Gastrocnemius medialis (tissue), 4 donors: ENCODE data around the gene SI. TPM values are rescaled to one million over a fixed set of nuclear protein-coding genes. Genes with fewer than 3 reads are reported as not detected.

Experiments used
- ATAC-seq, 2 donors: fragments of 150-250 bp; one replicate each; pipeline ENCODE4 v1.9.1; 2016
- DNase-seq, 2 donors: peaks; one replicate each; pipeline ENCODE4 v3.0.0-alpha.2; 2019
- H3K27ac ChIP-seq, 4 donors: fragments of 200-600 bp; sonication (generic); 1 replicate in 1 of 4; 2 replicates in 3 of 4; pipeline ENCODE4 v1.5.1; 2016 to 2018; ENCODE audit warnings: mild to moderate bottlenecking in 2 of 4, moderate library complexity in 1 of 4
- H3K27me3 ChIP-seq, 3 donors: fragments of 200-600 bp; sonication (generic) in 2 of 3; 1 replicate in 1 of 3; 2 replicates in 2 of 3; pipeline versions ENCODE4 v1.5.1 to v1.6.0; 2016 to 2019; ENCODE audit warnings: mild to moderate bottlenecking in 1 of 3, moderate library complexity in 1 of 3
- H3K36me3 ChIP-seq, 2 donors: fragments of 200-600 bp; sonication (generic) in 1 of 2; one replicate each; pipeline ENCODE4 v1.5.1; 2017 to 2018
- H3K4me1 ChIP-seq, 2 donors: fragments of 200-600 bp; sonication (generic) in 1 of 2; one replicate each; pipeline ENCODE4 v1.5.1; 2016 to 2017; ENCODE audit warnings: mild to moderate bottlenecking in 2 of 2
- H3K4me3 ChIP-seq, 4 donors: fragments of 200-600 bp; sonication (generic) in 3 of 4; 1 replicate in 1 of 4; 2 replicates in 3 of 4; pipeline ENCODE4 v1.5.1; 2016 to 2019; ENCODE audit warnings: mild to moderate bottlenecking in 2 of 4
- H3K9me3 ChIP-seq, 3 donors: fragments of 200-600 bp; sonication (generic) in 2 of 3; 1 replicate in 1 of 3; 2 replicates in 2 of 3; pipeline ENCODE4 v1.5.1; 2016 to 2019
- CTCF ChIP-seq, 5 experiments: fragments of 450-650 bp in 3 of 5; fragments of 200-600 bp in 2 of 5; sonication (generic) in 2 of 5; IDR thresholded peaks in 4 of 5; conservative IDR thresholded peaks in 1 of 5; 1 replicate in 4 of 5; 2 replicates in 1 of 5; pipeline ENCODE4 v1.5.1; 2016 to 2019; ENCODE audit warnings: antibody characterized with exemption in 5 of 5, mild to moderate bottlenecking in 3 of 5, moderate library complexity in 3 of 5
- POLR2A ChIP-seq, 2 donors: fragments of 450-650 bp; IDR thresholded peaks; one replicate each; pipeline ENCODE4 v1.6.1; 2017; ENCODE audit warnings: antibody characterized with exemption in 2 of 2, mild to moderate bottlenecking in 2 of 2, moderate library complexity in 2 of 2
- in situ Hi-C, 4 donors: fragments of 200-750 bp; cut with MboI; loops; one replicate each; pipeline versions ENCODE4 v1.15.0 to v1.8.0; 2017; ENCODE audit warnings: low sequenced_read_pairs in 4 of 4
- intact Hi-C: fragments of 100-400 bp; cut with DNase I; formaldehyde crosslinking; loops from one replicate; pipeline ENCODE4 v1.15.1; 2023; ENCODE audit warnings: low total_unique reads
- total RNA-seq, 4 donors: library from RNA; depleted of rRNA; stranded (reverse); fragments of >200 nt; gene quantifications; one replicate each; pipeline versions ENCODE4 v1.1.0 to v1.2.3, GENCODE V29; 2016

The SI gene
- total RNA-seq, result not detected

GRCh38 chr3:165078293-165078692 lies at the start of gene SI:
Gene SI (minus strand): TSS chr3:165078496. CDS start chr3:165076012, 2,484 bp downstream.
- Histone ChIP-seq H3K9me3 (no peaks in the 10 kb centered on the region), H3K27ac (no peak within 1 kb of the TSS), H3K4me3 (no peak within 1 kb of the TSS), H3K4me1 (no peaks in the 10 kb centered on the region), H3K36me3 (no peaks in the 10 kb centered on the region), H3K27me3 (no peaks in the 10 kb centered on the region)
- intact Hi-C loops (no loop called here), in situ Hi-C loops (no loop called here)
- ATAC-seq (no peak), DNase-seq (no peak)
- no peak for TF ChIP-seq POLR2A (IDR thresholded peaks at IDR 0.05)
- TF ChIP-seq CTCF (IDR thresholded peaks at IDR 0.05 in 4 of 5, conservative IDR thresholded peaks at IDR 0.05 in 1 of 5), result no peak

- no peak overlapping the region for H3K4me3 ChIP-seq
- TF ChIP-seq POLR2A (IDR thresholded peaks at IDR 0.05) (no peak), CTCF (IDR thresholded peaks at IDR 0.05 in 4 of 5, conservative IDR thresholded peaks at IDR 0.05 in 1 of 5) (no peak)
- ATAC-seq, result no peak
- in situ Hi-C loops, result no loop called here
- H3K27me3 ChIP-seq, result no peaks in the 10 kb centered on the region
- H3K9me3 ChIP-seq, result no peaks in the 10 kb centered on the region
- no peaks in the 10 kb centered on the region for H3K36me3 ChIP-seq
- H3K4me1 ChIP-seq, result no peaks in the 10 kb centered on the region
- no peak overlapping the region for H3K27ac ChIP-seq
- intact Hi-C loops, result no loop called here
- DNase-seq, result no peak
These were observed 47.5 kb upstream of the SI start for GRCh38 chr3:165125836-165126235.

- no peaks in the 10 kb centered on the region for H3K36me3 ChIP-seq
- H3K4me3 ChIP-seq, result no peak overlapping the region
- H3K9me3 ChIP-seq, result no peaks in the 10 kb centered on the region
- DNase-seq (no peak), ATAC-seq (no peak)
- no peak overlapping the region for H3K27ac ChIP-seq
- H3K27me3 ChIP-seq, result no peaks in the 10 kb centered on the region
- in situ Hi-C loops (no loop called here), intact Hi-C loops (no loop called here)
- TF ChIP-seq POLR2A (IDR thresholded peaks at IDR 0.05) (no peak), CTCF (IDR thresholded peaks at IDR 0.05 in 4 of 5, conservative IDR thresholded peaks at IDR 0.05 in 1 of 5) (no peak)
- no peaks in the 10 kb centered on the region for H3K4me1 ChIP-seq
These were observed 33.1 kb upstream of the SI start for GRCh38 chr3:165111401-165111800.

- intact Hi-C loops, result no loop called here
- ATAC-seq (no peak), DNase-seq (no peak)
- Histone ChIP-seq H3K36me3 (no peaks in the 10 kb centered on the region), H3K4me1 (no peaks in the 10 kb centered on the region), H3K9me3 (no peaks in the 10 kb centered on the region), H3K27me3 (no peaks in the 10 kb centered on the region), H3K27ac (no peak overlapping the region), H3K4me3 (no peak overlapping the region)
- in situ Hi-C loops, result no loop called here
- TF ChIP-seq CTCF (IDR thresholded peaks at IDR 0.05 in 4 of 5, conservative IDR thresholded peaks at IDR 0.05 in 1 of 5), result no peak
- no peak for TF ChIP-seq POLR2A (IDR thresholded peaks at IDR 0.05)
These were observed 25.3 kb upstream of the SI start for GRCh38 chr3:165103616-165104015.

GRCh38 chr3:165082650-165083049 lies 4.4 kb upstream of the SI start:
- no peaks in the 10 kb centered on the region for H3K27me3 ChIP-seq
- H3K9me3 ChIP-seq, result no peaks in the 10 kb centered on the region
- no peak for DNase-seq
- TF ChIP-seq POLR2A (IDR thresholded peaks at IDR 0.05), result no peak
- no peak for TF ChIP-seq CTCF (IDR thresholded peaks at IDR 0.05 in 4 of 5, conservative IDR thresholded peaks at IDR 0.05 in 1 of 5)
- ATAC-seq, result no peak
- in situ Hi-C loops, result no loop called here
- H3K36me3 ChIP-seq, result no peaks in the 10 kb centered on the region
- intact Hi-C loops, result no loop called here
- H3K4me3 ChIP-seq, result no peak overlapping the region
- H3K27ac ChIP-seq, result no peak overlapping the region
- no peaks in the 10 kb centered on the region for H3K4me1 ChIP-seq
